Right lobe of liver (tissue), 4 donors: ENCODE data around the gene ADGRA1.

ENCODE experiments used
- CTCF ChIP-seq, 4 donors: fragments of 200-600 bp in 3 of 4; fragments of 450-650 bp in 1 of 4; IDR thresholded peaks; one replicate each; pipeline versions ENCODE4 v1.5.1 to v1.8.0; 2016 to 2022; ENCODE audit warnings: antibody characterized with exemption in 4 of 4, mild to moderate bottlenecking in 2 of 4
- POLR2A ChIP-seq: fragments of 450-650 bp; IDR thresholded peaks from one replicate; pipeline ENCODE4 v1.6.1; 2017; ENCODE audit warnings: antibody characterized with exemption, mild to moderate bottlenecking
- donor health status: DM: no; HTN: no; CAD: no.
- donor health status: DM: no; HTN: no; CAD: no.
- donor health status: DM: no; HTN: yes; CAD: no.

- no peak for TF ChIP-seq POLR2A
- no peak for TF ChIP-seq CTCF (IDR thresholded peaks at IDR 0.05)
Measured at GRCh38 chr10:133166504-133166827, 78.7 kb downstream of the ADGRA1 start.
